ENCODE results near the gene OR13C2. TPM values are rescaled to one million over a fixed set of nuclear protein-coding genes. Genes with fewer than 3 reads are reported as not detected.

Gene OR13C2
- total RNA-seq, 4 donors from 2014 or later = not detected

DNA sequence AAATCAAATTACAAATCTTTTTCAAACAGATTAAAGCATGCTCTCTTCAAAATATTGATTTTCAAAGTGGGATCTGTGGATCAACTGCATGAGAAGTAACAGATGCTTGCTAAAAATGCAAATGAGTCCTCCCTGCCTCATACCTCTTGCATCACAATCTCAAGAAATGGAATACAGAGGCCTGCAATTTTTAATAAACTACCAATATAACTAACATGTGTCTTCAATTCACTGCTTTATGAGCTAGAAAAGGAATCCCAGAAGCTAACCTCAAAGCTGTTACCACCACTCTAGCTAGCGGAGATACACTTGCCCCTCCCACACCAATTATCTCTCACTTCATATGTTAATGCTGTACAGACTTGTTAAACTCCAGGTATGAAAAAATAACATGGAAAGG is 15.8 kb downstream of the OR13C2 start:
- 80 to 83% methylated on average over 1 of the region's 1 CpG for WGBS, 2 donors (ENCODE audit: low coverage in 1 of 2)
- H3K36me3 ChIP-seq = no peaks in the 10 kb centered on the region
- TF ChIP-seq, protein P1, sequence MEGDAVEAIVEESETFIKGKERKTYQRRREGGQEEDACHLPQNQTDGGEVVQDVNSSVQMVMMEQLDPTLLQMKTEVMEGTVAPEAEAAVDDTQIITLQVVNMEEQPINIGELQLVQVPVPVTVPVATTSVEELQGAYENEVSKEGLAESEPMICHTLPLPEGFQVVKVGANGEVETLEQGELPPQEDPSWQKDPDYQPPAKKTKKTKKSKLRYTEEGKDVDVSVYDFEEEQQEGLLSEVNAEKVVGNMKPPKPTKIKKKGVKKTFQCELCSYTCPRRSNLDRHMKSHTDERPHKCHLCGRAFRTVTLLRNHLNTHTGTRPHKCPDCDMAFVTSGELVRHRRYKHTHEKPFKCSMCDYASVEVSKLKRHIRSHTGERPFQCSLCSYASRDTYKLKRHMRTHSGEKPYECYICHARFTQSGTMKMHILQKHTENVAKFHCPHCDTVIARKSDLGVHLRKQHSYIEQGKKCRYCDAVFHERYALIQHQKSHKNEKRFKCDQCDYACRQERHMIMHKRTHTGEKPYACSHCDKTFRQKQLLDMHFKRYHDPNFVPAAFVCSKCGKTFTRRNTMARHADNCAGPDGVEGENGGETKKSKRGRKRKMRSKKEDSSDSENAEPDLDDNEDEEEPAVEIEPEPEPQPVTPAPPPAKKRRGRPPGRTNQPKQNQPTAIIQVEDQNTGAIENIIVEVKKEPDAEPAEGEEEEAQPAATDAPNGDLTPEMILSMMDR (IDR thresholded peaks at IDR 0.05) = no peak
- TF ChIP-seq POLR2AphosphoS5 (IDR thresholded peaks at IDR 0.05) (no peak), EP300 (IDR thresholded peaks at IDR 0.05; ENCODE audit: low read depth) (no peak), POLR2A (IDR thresholded peaks at IDR 0.05) (no peak)
- no peak overlapping the region for H3K27ac ChIP-seq
- no peaks in the 10 kb centered on the region for H3K9me3 ChIP-seq
- DNase-seq = no peak
- in situ Hi-C loops (cut with MboI; ENCODE audit: low pct_ligation_motif_present in 1 of 4, low pct_unique_long_range_greater_than_20kb in 1 of 4, low sequenced_read_pairs in 3 of 4) = no loop called here
- intact Hi-C loops (cut with DNase I; ENCODE audit: low total_unique reads) = loop anchor here (5.0 kb wide), 1 partner anchor 822 kb away; no protein-coding TSS in a partner anchor
- no peaks in the 10 kb centered on the region for H3K27me3 ChIP-seq
- H3K4me1 ChIP-seq = no peaks in the 10 kb centered on the region
- no peak overlapping the region for H3K4me3 ChIP-seq

DNA sequence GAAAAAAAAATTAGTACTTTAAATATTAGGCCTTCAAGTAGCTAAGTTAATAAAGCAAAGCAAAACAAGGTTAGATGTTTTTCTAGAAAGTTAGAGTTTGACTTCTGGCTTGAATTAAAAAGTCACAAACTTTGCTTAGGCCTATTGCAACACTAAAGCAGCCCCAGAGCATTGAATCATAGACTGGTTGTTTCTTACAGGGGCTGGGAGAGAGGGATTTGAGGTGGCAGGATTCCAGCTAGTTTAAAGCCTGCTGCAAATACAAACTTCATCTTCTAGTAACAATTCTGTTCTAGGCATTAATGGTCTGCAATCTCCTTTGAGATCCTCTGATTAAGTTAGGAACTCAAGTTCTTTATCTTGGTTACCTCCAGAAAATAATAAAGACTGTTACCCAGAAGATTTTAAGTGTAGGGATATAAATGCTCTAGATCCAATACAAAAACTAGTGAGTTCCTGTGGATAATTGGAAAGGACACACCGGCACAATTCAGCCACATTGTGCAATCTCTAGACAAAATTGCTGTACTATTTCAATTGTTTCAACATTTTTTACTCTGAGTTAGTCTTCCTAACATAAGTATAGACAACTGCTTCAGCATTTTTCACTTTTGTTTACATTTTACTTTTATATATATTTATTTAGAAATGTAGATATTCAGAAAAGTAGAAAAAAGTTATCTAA is 18.8 kb downstream of the OR13C2 start:
- intact Hi-C loops (cut with DNase I; ENCODE audit: low total_unique reads) (no loop called here), in situ Hi-C loops (cut with MboI; ENCODE audit: low pct_ligation_motif_present in 1 of 4, low pct_unique_long_range_greater_than_20kb in 1 of 4, low sequenced_read_pairs in 3 of 4) (no loop called here)
- Histone ChIP-seq H3K9me3 (no peaks in the 10 kb centered on the region), H3K4me1 (no peaks in the 10 kb centered on the region), H3K36me3 (no peaks in the 10 kb centered on the region), H3K27me3 (no peaks in the 10 kb centered on the region), H3K4me3 (no peak overlapping the region), H3K27ac (no peak overlapping the region)
- TF ChIP-seq POLR2AphosphoS5 (IDR thresholded peaks at IDR 0.05) (no peak), POLR2A (IDR thresholded peaks at IDR 0.05) (no peak), EP300 (IDR thresholded peaks at IDR 0.05; ENCODE audit: low read depth) (no peak)
- TF ChIP-seq, protein P1 (IDR thresholded peaks at IDR 0.05) = no peak
- DNase-seq = no peak
- 71 to 89% methylated on average over 1 of the region's 1 CpG for WGBS, 2 donors (ENCODE audit: low coverage in 1 of 2)

DNA sequence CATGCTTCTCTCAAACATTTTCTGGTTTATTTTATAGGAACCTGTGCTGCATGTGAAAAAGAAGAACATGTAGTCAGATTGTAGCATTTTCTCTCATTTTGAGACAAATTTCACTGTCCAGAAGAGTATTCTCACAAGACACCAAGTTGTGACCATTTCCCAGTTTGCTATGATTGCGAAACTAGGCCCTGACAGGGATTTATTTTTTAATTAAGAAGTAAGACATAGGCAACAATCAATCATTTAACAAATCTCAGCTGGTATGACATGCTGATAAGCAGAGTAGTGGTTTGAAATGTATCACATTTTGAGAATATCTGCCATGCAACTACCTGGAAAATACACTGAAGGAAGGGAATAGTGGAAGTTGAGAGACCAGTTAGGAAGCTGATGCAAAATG is 24.9 kb downstream of the OR13C2 start:
- no peaks in the 10 kb centered on the region for H3K9me3 ChIP-seq
- in situ Hi-C loops (cut with MboI; ENCODE audit: low pct_ligation_motif_present in 1 of 4, low pct_unique_long_range_greater_than_20kb in 1 of 4, low sequenced_read_pairs in 3 of 4) = no loop called here
- DNase-seq = no peak
- H3K27me3 ChIP-seq = no peaks in the 10 kb centered on the region
- TF ChIP-seq, protein P1 (IDR thresholded peaks at IDR 0.05) = no peak
- intact Hi-C loops (cut with DNase I; ENCODE audit: low total_unique reads) = no loop called here
- 88% methylated on average over 1 of the region's 1 CpG for WGBS, 2 donors (ENCODE audit: low coverage in 1 of 2)
- no peak overlapping the region for H3K27ac ChIP-seq
- H3K4me3 ChIP-seq = no peak overlapping the region
- no peaks in the 10 kb centered on the region for H3K36me3 ChIP-seq
- no peaks in the 10 kb centered on the region for H3K4me1 ChIP-seq

DNA sequence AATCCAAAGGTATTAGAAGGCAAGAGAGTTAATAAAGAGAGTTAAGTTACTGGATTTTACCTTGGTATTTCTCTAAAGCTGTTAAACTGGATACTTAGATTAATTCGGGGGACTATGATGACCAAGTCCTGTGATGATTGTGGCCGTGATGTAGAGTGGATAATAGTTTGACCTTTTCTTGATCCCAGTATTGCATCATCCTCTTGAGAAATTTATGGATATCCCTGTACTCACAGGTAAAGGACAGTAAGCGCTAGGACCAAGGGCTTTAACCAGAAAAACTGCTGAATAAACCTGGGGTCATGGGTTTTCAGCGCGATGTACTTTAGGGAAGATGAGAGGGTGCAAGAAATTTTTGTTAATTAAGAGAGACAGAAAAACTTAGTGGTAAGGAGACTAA is 28.2 kb downstream of the OR13C2 start:
- Histone ChIP-seq H3K27me3 (no peaks in the 10 kb centered on the region), H3K9me3 (peaks cover 0 to 6% of the 10 kb centered on the region in 2 donors), H3K27ac (no peak overlapping the region), H3K36me3 (no peaks in the 10 kb centered on the region), H3K4me3 (no peak overlapping the region), H3K4me1 (no peaks in the 10 kb centered on the region)
- DNase-seq = no peak
- in situ Hi-C loops (cut with MboI; ENCODE audit: low pct_ligation_motif_present in 1 of 4, low pct_unique_long_range_greater_than_20kb in 1 of 4, low sequenced_read_pairs in 3 of 4) (no loop called here), intact Hi-C loops (cut with DNase I; ENCODE audit: low total_unique reads) (no loop called here)
- TF ChIP-seq, protein P1 (IDR thresholded peaks at IDR 0.05) = no peak
- TF ChIP-seq EP300 (IDR thresholded peaks at IDR 0.05; ENCODE audit: low read depth) (no peak), POLR2AphosphoS5 (IDR thresholded peaks at IDR 0.05) (no peak), POLR2A (IDR thresholded peaks at IDR 0.05) (no peak)
- WGBS, 2 donors (ENCODE audit: low coverage in 1 of 2) = 75 to 82% methylated on average over 5 of the region's 5 CpGs
